HG03108 (cell line): Measurements from ENCODE around the gene FUBP1.
"Not testable (repeated sequence)": the region's sequence is repeated elsewhere in the genome, so short reads cannot be mapped to it uniquely, and the experiment has no call there.

Experiments
- ATAC-seq: cut with Tn5 transposase; IDR thresholded peaks from one replicate; pipeline ENCODE4 v1.9.1; 2021; ENCODE audit warnings: moderate library complexity; ENCODE audit not compliant: unreplicated experiment

FUBP1 gene, protein sequence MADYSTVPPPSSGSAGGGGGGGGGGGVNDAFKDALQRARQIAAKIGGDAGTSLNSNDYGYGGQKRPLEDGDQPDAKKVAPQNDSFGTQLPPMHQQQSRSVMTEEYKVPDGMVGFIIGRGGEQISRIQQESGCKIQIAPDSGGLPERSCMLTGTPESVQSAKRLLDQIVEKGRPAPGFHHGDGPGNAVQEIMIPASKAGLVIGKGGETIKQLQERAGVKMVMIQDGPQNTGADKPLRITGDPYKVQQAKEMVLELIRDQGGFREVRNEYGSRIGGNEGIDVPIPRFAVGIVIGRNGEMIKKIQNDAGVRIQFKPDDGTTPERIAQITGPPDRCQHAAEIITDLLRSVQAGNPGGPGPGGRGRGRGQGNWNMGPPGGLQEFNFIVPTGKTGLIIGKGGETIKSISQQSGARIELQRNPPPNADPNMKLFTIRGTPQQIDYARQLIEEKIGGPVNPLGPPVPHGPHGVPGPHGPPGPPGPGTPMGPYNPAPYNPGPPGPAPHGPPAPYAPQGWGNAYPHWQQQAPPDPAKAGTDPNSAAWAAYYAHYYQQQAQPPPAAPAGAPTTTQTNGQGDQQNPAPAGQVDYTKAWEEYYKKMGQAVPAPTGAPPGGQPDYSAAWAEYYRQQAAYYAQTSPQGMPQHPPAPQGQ

DNA sequence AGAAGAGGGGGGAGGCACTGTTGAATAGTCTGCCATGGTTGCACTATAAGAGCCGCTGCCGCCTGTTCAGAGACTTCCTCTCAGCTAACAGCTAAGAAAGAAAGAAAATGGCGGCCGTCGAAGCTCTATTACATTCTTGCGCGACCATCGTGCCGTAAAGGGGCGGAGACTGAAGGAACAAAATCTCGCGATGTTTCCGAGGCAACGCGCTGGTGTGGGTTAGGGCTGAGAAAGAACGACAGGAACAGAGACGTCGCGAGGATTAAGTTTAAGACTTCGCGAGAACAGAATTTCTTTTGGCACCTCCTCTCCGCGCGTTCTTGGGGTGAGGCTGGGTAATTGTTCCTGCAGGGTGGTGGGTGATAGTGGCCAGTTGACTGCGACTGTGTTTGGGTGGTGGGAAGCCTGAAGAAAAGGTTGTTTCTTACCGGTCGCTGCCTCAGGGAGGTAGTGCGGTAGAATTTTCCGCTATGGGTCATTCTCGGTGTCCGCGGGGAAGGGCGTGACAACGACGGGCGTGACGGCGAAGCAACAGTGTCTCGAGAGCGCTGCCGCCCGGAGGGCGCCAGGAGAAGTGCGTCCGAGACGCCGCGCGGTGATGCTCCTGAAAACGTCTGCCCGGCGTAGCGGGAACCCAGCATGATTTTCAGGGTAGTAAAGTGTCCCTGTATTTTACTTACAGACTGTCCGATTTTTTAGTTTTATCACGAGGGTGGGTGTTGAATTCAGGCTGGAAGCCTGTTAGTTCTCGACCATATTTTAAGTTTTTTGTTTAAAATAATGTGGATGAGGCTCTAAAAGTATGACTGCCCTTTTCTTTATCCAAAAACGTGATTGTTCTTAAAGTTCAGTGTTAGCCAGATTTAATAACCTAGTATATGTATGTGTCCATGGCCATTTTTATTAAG lies at the start of gene FUBP1:
Gene FUBP1 (minus strand): TSS at position 104 of the 908 bp plus-strand sequence. CDS start 68 bp downstream, at position 36.
- peak; percentile 71 for ATAC-seq

DNA sequence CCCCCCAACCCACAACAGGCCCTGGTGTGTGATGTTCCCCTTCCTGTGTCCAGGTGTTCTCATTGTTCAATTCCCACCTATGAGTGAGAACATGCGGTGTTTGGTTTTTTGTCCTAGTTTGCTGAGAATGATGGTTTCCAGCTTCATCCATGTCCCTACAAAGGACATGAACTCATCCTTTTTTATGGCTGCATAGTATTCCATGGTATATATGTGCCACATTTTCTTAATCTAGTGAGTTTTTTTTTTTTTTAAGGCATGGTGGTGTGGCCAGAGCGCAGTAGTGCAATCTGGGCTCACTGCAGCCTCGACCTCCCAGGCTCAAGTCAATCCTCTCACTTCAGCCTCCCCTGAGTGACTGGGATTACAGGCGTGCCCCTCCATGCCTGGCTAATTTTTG lies 42.3 kb upstream of the FUBP1 start:
- not testable (repeated sequence) for ATAC-seq

DNA sequence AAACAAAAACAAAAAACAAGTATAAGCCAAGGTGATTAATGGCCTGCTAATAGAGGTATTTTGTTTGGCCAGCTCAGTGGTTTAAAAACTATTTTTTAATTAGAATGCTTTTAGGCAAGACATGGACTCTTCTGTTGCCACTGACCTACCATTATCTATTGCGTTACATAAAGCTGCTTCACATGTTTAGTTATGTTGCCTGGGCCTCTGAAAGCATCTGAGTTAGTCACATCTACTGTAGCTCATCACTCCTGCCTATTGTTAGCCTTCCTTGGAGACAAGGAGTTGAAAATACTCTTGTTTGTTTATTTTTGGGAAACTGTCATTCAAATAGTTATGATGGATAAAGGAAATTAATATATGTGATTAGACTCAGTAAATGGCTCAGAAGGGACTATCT lies 40.2 kb upstream of the FUBP1 start:
- no peak for ATAC-seq

DNA sequence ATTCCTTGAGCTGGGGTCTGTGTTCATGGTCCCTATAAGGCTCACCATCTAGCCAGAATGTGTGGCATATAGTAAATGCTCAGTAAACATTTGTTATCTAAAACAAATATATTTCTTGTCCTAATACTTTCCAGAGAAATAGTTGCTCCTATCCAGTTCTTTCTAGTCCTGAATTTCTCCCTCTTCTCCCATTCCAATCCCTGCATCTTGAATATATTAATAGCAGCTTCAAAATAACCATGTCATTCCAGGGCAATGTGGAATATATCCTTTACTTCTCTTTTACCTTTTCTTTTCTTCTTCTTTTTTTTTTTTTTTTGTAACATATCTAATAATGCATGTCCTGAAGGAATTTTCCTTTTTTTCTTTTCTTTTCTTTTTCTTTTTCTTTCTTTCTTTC lies 36.3 kb upstream of the FUBP1 start:
- no peak for ATAC-seq

DNA sequence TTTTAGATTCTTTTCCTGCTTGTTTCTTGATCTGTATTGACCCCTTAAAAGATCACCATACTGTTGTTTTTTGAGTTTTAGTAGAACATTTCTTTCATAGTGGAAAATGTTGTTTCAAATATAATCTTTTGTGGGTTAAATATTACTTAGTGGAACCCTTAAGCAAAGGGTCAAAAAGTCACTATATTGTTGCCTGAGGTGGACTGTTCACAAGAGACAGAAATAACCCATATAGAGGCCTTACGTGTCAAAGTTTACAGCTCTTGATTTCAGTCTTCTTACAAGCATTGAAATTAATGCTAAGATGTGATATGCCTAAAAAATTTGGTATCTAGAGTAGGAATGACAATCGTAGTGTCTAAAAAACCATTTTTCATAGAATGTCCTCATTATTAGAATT lies 32.2 kb upstream of the FUBP1 start:
- no peak for ATAC-seq

DNA sequence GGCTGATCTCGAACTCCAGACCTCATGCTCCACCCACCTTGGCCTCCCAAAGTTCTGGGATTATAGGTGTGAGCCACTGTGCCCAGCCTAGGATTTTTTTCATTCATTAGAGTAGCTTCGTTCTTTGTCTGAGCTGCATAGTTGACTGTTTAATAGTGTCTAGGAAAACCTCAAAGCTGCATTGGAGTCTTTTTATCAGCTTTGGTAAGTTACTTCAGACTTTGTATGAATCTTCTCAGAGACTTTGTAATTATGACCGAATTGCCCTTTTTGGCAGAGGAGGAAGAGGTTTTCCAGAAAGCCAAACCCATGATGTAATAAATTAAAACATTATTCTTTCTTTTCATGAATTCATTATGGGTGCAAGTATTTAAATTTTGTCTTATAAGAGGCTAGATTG lies 31.0 kb upstream of the FUBP1 start:
- no peak for ATAC-seq

DNA sequence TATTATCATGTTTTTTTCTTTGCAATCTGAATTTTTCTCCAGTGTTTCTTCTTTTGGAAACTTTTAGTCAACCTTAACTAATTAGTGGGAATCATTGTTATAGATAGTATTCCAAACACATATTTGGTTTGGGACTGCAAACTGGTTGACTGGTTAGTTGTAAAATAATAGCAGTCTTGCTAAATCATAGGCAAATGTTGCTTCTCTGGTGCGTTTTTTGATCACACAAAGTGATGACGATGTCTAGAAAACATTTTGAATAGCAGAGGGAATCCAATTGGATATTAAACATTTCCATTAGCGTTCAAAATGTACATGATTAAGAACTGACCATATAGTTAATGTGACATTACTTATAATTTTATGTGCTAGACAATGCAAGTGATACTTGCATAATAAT lies 30.4 kb upstream of the FUBP1 start:
- ATAC-seq: no peak

DNA sequence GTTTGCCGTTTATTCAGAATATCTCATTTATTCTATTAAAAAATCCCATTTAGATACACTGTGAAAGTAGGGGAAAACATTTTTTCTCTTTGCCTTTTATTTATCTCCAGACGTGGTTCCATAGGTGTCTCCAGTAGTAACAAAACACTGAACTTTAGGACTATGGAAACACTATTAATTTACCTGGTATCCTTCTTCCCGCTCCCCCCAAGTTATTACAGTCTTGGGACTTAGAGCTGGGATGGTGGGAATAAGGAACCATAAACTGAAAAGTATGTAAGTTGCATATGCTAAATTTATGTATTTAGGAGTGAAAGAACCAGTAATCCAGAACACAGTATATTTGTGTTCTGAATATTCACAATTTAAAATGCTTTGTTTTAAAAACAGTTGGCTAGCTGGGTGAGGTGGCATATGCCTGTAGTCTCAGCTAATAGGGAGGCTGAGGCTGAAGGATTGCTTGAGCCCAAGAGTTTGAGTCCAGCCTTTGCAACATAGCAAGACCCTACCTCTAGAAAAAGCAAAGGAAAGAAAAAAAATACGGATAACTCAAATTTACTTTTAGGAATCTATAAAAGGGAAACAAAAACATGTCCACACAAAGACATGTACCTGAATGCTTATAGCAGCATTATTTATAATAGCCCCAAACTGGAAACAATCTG lies 28.9 kb upstream of the FUBP1 start:
- ATAC-seq: no peak

DNA sequence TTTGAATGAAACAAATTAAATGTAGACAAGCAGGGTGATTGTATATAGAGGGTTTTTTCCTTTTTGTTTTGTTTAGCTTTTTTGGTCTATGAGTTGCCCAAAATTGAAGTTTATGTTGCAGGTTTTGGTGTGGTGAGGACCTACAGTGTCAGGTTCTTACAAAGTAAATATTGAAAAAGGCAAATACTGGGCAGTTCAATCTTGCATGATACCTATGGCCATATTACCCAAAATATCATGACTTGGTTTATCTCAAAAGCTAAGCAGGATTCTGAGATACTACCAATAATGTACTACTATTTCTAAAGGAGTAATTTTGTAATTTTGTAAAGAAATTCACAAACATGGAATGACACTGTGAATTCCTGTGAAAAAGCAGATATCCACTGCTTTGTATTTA lies 27.6 kb upstream of the FUBP1 start:
- ATAC-seq: no peak

DNA sequence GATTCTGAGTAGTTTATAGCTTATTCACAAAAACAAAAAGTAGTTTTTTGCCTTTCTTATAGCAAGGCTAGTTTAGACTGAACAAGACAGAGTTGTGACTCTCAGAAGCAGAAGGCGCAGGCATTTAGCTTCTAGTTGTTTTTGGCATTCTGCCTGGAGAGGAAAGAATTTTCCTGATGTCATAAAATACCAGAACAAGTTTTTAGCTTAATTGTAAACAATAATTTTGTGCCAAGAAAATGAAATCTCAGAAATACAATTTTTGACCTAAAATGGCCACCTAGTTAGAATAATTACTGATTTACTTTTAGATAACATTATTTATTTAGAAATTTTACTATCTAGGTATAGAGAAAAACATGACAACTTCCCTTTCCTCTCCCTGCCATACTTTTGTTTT lies 26.9 kb upstream of the FUBP1 start:
- no peak for ATAC-seq

DNA sequence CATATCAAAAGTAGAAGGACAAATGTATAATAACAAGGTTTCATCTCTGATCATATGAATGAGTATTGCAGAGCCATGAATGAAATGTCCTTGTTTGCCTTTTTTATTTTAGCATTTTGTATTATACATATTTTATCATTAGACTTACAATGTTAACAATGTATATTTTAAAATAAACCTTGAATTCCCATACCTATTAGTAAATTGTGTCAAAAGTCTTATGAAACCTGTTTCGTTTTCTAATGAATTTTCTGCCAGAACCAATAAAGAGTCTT lies 26.5 kb upstream of the FUBP1 start:
- ATAC-seq: no peak

DNA sequence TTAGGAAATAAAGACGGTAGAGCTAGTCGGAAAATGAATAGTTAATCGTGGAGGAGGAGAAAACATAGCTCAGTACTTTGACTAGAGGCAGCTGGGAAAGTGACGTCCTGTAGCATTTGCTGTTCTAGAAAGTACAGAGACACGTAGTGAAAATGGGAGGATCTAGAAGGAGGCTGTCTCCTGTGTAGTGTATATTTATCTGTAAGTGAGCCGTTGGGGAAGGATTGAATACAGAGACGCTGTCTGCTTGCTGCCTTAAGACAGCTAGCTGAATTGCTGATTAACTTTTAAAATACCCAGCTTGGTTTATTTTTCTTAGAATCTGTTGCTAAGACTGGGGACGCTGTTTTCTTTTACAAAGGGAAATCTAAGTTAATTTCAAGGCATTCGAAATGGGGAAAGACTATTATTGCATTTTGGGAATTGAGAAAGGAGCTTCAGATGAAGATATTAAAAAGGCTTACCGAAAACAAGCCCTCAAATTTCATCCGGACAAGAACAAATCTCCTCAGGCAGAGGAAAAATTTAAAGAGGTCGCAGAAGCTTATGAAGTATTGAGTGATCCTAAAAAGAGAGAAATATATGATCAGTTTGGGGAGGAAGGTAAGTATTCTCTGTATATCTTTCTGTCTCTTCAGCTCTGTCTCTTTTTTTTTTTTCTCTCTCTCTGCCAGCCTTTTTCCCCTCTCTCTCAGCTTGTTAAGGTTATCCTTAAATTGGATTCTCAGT lies 26.0 kb upstream of the FUBP1 start, which contains the start of gene DNAJB4:
Gene DNAJB4 (plus strand): TSS at position 221 of the 729 bp plus-strand sequence. CDS start 172 bp downstream, at position 393.
- peak; percentile 97 for ATAC-seq

DNA sequence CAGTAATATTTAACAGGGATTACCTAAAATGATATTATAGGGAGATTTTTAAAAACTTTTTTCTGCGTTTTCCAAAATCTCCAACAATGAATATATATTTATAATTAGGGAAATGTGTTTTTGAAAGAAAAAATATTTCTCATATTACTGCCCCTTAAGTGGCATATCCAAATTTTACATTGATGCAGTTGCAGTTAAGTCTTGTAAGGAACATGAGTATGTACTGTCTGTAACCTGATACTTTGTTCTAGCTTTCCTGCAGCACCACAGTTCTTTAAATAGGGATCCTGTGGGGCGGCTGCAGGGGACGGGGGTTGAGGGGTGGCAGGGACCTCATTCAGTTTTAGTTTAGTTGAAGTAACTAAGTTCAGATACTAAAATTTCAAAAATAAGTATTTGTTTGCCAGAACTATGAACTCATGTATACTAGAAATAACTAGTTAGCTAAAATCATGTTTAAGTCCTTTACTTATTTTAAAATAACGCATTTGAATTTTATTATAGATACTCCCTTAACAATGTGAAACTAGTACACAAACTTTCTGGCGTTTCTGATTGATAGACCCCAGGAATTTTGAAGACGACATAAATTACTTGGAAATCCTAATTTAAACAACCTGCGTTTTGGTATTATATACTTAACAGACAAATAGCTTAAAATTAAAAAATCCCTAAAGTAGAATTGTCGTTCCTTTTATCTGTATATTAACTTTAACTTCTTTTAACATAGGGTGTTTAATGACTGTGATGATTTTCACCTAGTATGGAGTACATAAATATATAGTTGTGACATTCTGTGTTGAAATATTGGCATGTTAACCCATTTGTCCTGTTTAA lies 25.2 kb upstream of the FUBP1 start:
- ATAC-seq: peak; percentile 41

DNA sequence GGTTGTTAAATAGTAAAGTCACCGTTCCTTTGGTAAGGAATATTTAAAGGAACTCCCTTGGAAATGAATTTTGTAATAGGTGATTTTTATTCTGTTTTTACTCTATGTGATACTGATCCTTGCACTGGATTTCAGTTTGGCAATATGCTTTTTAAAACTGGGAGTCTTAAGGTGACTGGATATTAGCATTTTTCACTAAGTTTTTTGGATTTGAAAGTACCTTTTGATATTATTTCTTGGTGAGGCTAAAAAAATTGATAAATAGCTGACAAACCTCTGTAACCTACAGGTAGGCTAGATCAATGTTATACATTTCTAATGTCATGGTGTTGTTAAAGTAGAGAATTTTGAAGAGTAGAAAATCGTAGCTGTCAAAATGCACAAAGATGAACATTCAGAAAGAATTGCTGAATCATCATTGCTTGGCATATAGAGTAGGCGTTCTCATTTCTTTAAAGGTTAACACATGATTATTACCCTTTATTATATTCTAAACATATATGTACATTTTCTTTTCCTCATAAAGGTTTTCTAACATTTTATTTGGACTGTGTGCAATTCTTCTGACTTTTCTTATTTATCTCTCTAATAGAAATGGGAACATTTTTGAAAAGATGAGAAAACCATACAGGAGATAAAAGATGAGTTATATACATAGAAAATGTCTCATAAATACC lies 24.3 kb upstream of the FUBP1 start:
- ATAC-seq: no peak

DNA sequence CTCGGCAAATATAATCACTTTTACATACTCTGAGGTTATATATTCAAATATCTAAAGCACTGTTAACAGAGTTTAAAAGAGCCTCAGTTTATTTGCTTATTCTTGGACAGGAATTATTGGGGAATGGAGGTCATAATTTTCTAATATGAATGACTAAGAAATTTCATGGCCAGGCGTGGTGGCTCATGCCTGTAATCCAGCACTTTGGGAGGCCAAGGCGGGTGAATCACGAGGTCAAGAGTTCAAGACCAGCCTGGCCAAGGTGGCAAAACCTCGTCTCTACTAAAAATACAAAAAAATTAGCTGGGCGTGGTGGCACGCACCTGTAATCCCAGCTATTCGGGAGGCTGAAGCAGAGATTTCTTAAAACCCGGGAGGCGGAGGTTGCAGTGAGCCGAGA lies 21.7 kb upstream of the FUBP1 start:
- not testable (repeated sequence) for ATAC-seq

DNA sequence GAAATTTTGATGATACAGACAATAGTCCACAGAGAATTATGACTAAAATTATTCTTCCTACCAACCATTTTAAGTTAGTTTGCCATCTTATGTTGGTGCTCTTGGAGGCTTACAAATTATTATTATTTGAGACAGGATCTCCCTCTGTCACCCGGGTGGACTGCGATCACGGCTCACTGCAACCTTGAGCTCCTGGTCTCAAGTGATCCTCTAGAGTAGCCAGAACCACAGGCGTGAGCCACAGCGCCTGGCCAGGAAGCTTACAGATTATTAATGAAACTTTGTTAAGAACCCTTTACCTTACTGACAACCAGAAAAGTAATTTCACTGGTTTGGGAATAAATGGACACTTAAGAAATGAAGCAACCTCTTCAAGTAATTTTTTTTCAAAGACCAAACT lies 17.9 kb upstream of the FUBP1 start:
- no peak for ATAC-seq

DNA sequence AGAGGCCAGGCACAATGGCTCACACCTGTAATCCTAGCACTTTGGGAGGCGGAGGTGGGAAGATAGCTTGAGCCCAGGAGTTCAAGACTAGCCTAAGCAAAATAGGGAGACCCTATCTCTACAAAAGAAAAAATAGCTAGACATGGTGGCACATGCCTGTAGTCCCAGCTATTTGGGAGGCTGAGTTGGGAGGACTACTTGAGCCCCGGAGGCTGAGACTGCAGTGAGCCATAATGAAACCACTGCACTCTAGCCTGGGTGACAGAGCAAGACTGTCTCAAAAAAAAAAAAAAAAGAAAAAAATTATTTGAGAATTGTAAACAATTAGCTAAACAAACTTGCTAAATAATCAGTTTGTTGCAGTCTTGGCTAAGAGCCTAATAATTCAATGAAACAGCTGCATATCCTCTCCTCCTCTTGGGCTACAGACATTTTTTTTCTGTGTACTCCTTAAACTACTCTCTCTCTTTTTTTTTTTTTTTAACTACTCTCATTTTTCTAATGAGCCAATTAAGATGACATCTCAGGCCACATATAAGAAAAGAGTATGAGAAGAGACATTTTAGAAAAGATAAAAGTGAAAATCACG lies 15.3 kb upstream of the FUBP1 start:
- ATAC-seq: no peak

DNA sequence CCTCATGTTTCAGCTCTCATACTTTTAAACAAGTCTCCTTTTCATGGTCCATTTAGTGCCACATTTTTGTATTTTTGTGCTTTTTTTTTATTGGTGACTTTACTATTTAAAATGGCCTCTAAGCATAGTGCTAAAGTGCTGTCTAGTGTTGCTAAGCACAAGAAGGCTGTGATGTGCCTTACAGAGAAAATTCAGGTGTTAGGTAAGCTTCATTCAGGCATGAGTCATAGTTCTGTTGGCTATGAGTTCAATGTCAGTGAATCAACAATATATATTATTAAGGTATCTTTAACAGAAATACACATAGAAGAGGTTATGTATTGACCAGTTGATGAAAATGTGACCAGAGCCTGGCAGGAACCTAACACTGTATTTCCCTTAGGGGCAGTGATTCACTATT lies 12.8 kb upstream of the FUBP1 start:
- no peak for ATAC-seq
